Caco-2 (cell line): ENCODE results near the gene MYO7B. TPM values are rescaled to one million over a fixed set of nuclear protein-coding genes. Genes with fewer than 3 reads are reported as not detected.

ENCODE experiments used
- BruUV-seq: library from RNA; stranded (reverse); fragments of 400-500 nt; replicated peaks from 2 replicates; lab custom pipeline; 2021; lab: Mats Ljungman, UMichigan
- CTCF ChIA-PET: fragments of 300-600 bp; sonication (Branson Sonifier 250); formaldehyde crosslinking; loops from one replicate; lab custom pipeline; 2022; ENCODE audit warnings: antibody characterized with exemption; lab: Charles Lee
- POLR2A ChIA-PET: fragments of 300-600 bp; sonication (Branson Sonifier 250); formaldehyde crosslinking; loops from one replicate; lab custom pipeline; 2022; ENCODE audit warnings: antibody characterized with exemption; lab: Charles Lee
- DNase-seq, 2 experiments: peaks; one replicate each; pipeline versions ENCODE4 v3.0.0 to v3.0.0-alpha.2; 2020 to 2022
- H3K27me3 ChIP-seq: replicated peaks from 2 replicates; pipeline ENCODE4 v1.6.0; 2011; ENCODE audit warnings: low read length; ENCODE audit not compliant: control insufficient read depth, insufficient read depth
- H3K36me3 ChIP-seq: 2 replicates; pipeline ENCODE4 v1.5.1; 2011; ENCODE audit warnings: low read length; ENCODE audit not compliant: control insufficient read depth, insufficient read depth
- H3K4me1 ChIP-seq: fragments of 250-450 bp; sonication (Bioruptor Pico); 2 replicates; pipeline ENCODE4 v1.5.1; 2020; ENCODE audit warnings: mild to moderate bottlenecking
- H3K4me3 ChIP-seq: 2 replicates; pipeline ENCODE4 v1.5.1; 2011; ENCODE audit warnings: low read depth, mild to moderate bottlenecking, control low read depth, low read length
- H3K9me3 ChIP-seq: fragments of 250-450 bp; sonication (Bioruptor Pico); 2 replicates; pipeline ENCODE4 v1.5.1; 2020; ENCODE audit warnings: mild to moderate bottlenecking, moderate library complexity
- H3K27ac Mint-ChIP-seq: one replicate; pipeline ENCODE4 v1.8.0; 2022; ENCODE audit warnings: mixed read lengths; ENCODE audit not compliant: unreplicated experiment
- H3K27me3 Mint-ChIP-seq: one replicate; pipeline ENCODE4 v1.8.0; 2022; ENCODE audit warnings: mixed read lengths; ENCODE audit not compliant: insufficient read depth, unreplicated experiment
- H3K36me3 Mint-ChIP-seq: one replicate; pipeline ENCODE4 v1.8.0; 2022; ENCODE audit warnings: mild to moderate bottlenecking, mixed read lengths; ENCODE audit not compliant: insufficient read depth, unreplicated experiment
- H3K4me1 Mint-ChIP-seq: one replicate; pipeline ENCODE4 v1.8.0; 2022; ENCODE audit warnings: low read depth, mixed read lengths; ENCODE audit not compliant: unreplicated experiment
- H3K4me3 Mint-ChIP-seq: one replicate; pipeline ENCODE4 v1.8.0; 2022; ENCODE audit warnings: mild to moderate bottlenecking, moderate library complexity, mixed read lengths; ENCODE audit not compliant: unreplicated experiment
- H3K9me3 Mint-ChIP-seq: one replicate; pipeline ENCODE4 v1.8.0; 2022; ENCODE audit warnings: mixed read lengths; ENCODE audit not compliant: unreplicated experiment
- CTCF ChIP-seq, 2 experiments: fragments of 200-600 bp in 1 of 2; IDR thresholded peaks; 1 replicate in 1 of 2; 2 replicates in 1 of 2; pipeline versions ENCODE4 v1.5.1 to v1.8.0; 2011 to 2022; ENCODE audit warnings: antibody characterized with exemption in 1 of 2, control low read depth in 1 of 2, inconsistent platforms in 1 of 2, low read depth in 1 of 2, low read length in 1 of 2, mild to moderate bottlenecking in 1 of 2, moderate library complexity in 1 of 2; ENCODE audit not compliant: insufficient read depth in 1 of 2, severe bottlenecking in 1 of 2, unreplicated experiment in 1 of 2
- intact Hi-C: fragments of 100-400 bp; cut with micrococcal nuclease; formaldehyde crosslinking; loops from one replicate; pipeline ENCODE4 v1.10.0; 2022; ENCODE audit not compliant: unreplicated experiment
- total RNA-seq: library from RNA; stranded (reverse); gene quantifications from 2 replicates; pipeline ENCODE4 v1.2.3, GENCODE V29; 2022

The MYO7B gene
- total RNA-seq, 1 experiment from 2014 or later: 0.27 TPM

DNA sequence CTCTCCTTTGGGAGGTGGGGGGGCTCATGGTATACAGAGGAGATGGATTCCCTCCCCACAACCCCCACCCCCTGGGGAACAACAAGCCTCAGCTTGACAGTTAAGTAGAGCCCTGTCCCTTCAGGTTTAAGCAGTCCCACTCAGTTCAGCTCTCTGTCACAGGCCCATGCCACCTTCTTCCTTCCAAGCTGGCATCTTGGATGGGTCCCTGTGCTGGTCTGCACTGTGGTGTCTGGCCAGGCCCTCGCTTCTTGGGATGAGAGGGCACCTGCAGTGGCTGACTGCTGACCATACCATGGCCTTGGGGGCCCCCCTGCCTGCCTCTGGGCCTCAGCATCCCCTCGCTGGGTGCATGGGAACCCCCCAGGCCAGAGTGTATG lies 90.1 kb downstream of the MYO7B start:
- H3K4me1 Mint-ChIP-seq: no peaks in the 10 kb centered on the region
- no peak for TF ChIP-seq CTCF (IDR thresholded peaks at IDR 0.05; ENCODE audit: insufficient read depth in 1 of 2, low read depth in 1 of 2, low read length in 1 of 2, severe bottlenecking in 1 of 2, unreplicated experiment in 1 of 2)
- H3K27me3 Mint-ChIP-seq: peaks cover 2% of the 10 kb centered on the region
- no peaks in the 10 kb centered on the region for H3K9me3 Mint-ChIP-seq
- no peaks in the 10 kb centered on the region for H3K36me3 ChIP-seq
- H3K27me3 ChIP-seq: no peaks in the 10 kb centered on the region
- H3K4me3 Mint-ChIP-seq: no peak overlapping the region
- CTCF ChIA-PET: no interaction called here
- H3K36me3 Mint-ChIP-seq: no peaks in the 10 kb centered on the region
- no peak for DNase-seq
- BruUV-seq: no TSS peak
- no peaks in the 10 kb centered on the region for H3K9me3 ChIP-seq
- intact Hi-C loops: no loop called here
- H3K4me1 ChIP-seq: no peaks in the 10 kb centered on the region
- no peak overlapping the region for H3K4me3 ChIP-seq
- no peak overlapping the region for H3K27ac Mint-ChIP-seq
- POLR2A ChIA-PET: no interaction called here

DNA sequence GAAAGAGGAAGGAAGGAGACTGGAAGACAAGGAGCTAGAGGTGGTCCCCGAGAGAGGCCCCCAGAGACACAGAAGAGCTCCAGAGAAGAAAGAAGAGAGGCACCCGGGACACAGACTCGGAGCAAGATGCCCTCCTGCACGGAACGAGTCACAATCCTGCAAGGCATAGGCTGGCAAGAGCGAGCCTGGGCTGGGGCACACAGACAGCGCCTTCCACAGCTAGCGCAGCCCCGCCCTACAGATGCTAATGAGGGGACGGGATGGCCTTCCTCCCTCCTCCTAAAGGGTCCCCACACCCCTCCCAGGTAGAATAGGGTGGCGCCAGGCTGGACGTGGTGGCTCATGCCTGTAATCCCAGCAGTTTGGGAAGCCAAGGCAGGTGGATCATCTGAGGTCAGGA lies 90.7 kb downstream of the MYO7B start:
- H3K9me3 Mint-ChIP-seq: no peaks in the 10 kb centered on the region
- no peaks in the 10 kb centered on the region for H3K36me3 ChIP-seq
- POLR2A ChIA-PET: no interaction called here
- H3K4me3 Mint-ChIP-seq: no peak overlapping the region
- no peak for DNase-seq
- H3K4me1 Mint-ChIP-seq: no peaks in the 10 kb centered on the region
- CTCF ChIA-PET: no interaction called here
- no peaks in the 10 kb centered on the region for H3K36me3 Mint-ChIP-seq
- H3K4me1 ChIP-seq: no peaks in the 10 kb centered on the region
- no peak for TF ChIP-seq CTCF (IDR thresholded peaks at IDR 0.05; ENCODE audit: insufficient read depth in 1 of 2, low read depth in 1 of 2, low read length in 1 of 2, severe bottlenecking in 1 of 2, unreplicated experiment in 1 of 2)
- intact Hi-C loops: no loop called here
- H3K27me3 ChIP-seq: no peaks in the 10 kb centered on the region
- no peaks in the 10 kb centered on the region for H3K9me3 ChIP-seq
- H3K4me3 ChIP-seq: no peak overlapping the region
- no TSS peak for BruUV-seq
- peaks cover 2% of the 10 kb centered on the region for H3K27me3 Mint-ChIP-seq
- H3K27ac Mint-ChIP-seq: no peak overlapping the region

DNA sequence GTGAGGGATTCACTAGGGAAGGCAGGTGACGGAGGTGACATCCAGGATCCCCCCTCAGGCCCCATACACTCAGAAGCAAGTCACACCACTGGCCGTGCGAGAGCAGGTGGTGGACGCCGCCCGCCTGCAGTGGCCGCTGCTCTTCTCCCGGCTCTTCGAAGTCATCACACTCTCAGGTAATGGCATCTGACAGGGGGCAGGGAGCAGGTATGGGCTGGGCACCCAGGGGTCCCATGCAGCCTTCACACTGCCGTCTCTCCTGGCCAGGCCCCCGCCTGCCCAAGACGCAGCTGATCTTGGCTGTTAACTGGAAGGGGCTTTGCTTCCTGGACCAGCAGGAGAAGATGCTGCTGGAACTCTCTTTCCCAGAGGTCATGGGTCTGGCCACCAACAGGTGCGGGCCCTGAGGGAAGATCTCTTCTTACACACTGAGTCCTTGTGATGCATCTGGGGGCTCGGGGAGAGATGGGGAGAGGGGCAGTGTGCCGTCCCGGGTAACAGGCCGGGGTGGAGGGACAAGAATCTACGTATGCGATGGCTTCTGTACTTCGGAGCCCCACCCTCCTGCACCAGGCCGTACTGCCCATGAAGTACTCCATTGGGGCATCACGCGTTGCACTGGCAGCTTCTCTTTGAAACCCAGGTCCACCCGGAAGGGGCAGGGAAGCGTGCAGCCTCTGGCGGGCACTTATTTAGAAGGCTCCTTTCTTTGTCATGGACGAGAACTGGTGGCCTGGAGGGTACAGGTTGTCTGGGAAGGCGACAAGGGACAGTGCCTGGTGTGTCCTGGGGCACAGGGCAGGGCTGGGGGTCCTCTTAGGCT lies 91.6 kb downstream of the MYO7B start:
- CTCF ChIA-PET: no interaction called here
- no peaks in the 10 kb centered on the region for H3K36me3 Mint-ChIP-seq
- peaks cover 2% of the 10 kb centered on the region for H3K27me3 Mint-ChIP-seq
- no peaks in the 10 kb centered on the region for H3K4me1 Mint-ChIP-seq
- H3K9me3 ChIP-seq: no peaks in the 10 kb centered on the region
- no peak for TF ChIP-seq CTCF (IDR thresholded peaks at IDR 0.05; ENCODE audit: insufficient read depth in 1 of 2, low read depth in 1 of 2, low read length in 1 of 2, severe bottlenecking in 1 of 2, unreplicated experiment in 1 of 2)
- H3K27me3 ChIP-seq: no peaks in the 10 kb centered on the region
- BruUV-seq: no TSS peak
- no peak for DNase-seq
- no peak overlapping the region for H3K4me3 ChIP-seq
- no peak overlapping the region for H3K27ac Mint-ChIP-seq
- POLR2A ChIA-PET: no interaction called here
- no peak overlapping the region for H3K4me3 Mint-ChIP-seq
- H3K36me3 ChIP-seq: no peaks in the 10 kb centered on the region
- H3K4me1 ChIP-seq: no peaks in the 10 kb centered on the region
- intact Hi-C loops: no loop called here
- no peaks in the 10 kb centered on the region for H3K9me3 Mint-ChIP-seq
